ENCODE measurements around the gene TFEC. TPM values are rescaled to one million over a fixed set of nuclear protein-coding genes. Genes with fewer than 3 reads are reported as not detected.

TFEC gene
- total and polyA plus RNA-seq, 2 of the 4 experiments (the other 2 are of a cell fraction) = under 0.01 to 0.02 TPM

GRCh38 chr7:116018731-116019130, 11.8 kb downstream of the TFEC start:
- H2BK20ac ChIP-seq (ENCODE audit: low read depth, low read length) = no peak overlapping the region
- no TSS peak for BruUV-seq (replicated peaks)
- no peak overlapping the region for H3K23ac ChIP-seq (ENCODE audit: low read depth, low read length)
- no peak overlapping the region for H3K18ac ChIP-seq (ENCODE audit: low read depth, low read length)
- H4K20me1 ChIP-seq (ENCODE audit: insufficient read depth, low read length) = no peaks in the 10 kb centered on the region
- no peak overlapping the region for H3K4ac ChIP-seq (ENCODE audit: low read depth, low read length)
- no peak for TF ChIP-seq RAD21 (IDR thresholded peaks at IDR 0.05; ENCODE audit: low read length)
- no peak for TF ChIP-seq MAZ (IDR thresholded peaks at IDR 0.05; ENCODE audit: borderline replicate concordance, low read depth, low read length)
- TF ChIP-seq MAFK (IDR thresholded peaks at IDR 0.05; ENCODE audit: low read depth, low read length) = no peak
- no peak for TF ChIP-seq CEBPB (IDR thresholded peaks at IDR 0.05; ENCODE audit: low read depth, low read length)
- TF ChIP-seq SMC3 (IDR thresholded peaks at IDR 0.05; ENCODE audit: low read depth, low read length) = no peak
- no peak for TF ChIP-seq RFX5 (IDR thresholded peaks at IDR 0.05; ENCODE audit: low read depth, low read length)
- no peak for TF ChIP-seq BHLHE40 (IDR thresholded peaks at IDR 0.05; ENCODE audit: low read depth, low read length)
- TF ChIP-seq CTCF (conservative IDR thresholded peaks at IDR 0.05; ENCODE audit: low read depth, low read length) = no peak
- TF ChIP-seq USF2 (IDR thresholded peaks at IDR 0.05; ENCODE audit: low read depth, low read length) = no peak
- TF ChIP-seq MXI1 (IDR thresholded peaks at IDR 0.05; ENCODE audit: borderline replicate concordance, low read depth, low read length) = no peak
- TF ChIP-seq ELK1 (IDR thresholded peaks at IDR 0.05; ENCODE audit: borderline replicate concordance, low read depth, low read length) = no peak
- TF ChIP-seq RCOR1 (IDR thresholded peaks at IDR 0.05; ENCODE audit: insufficient replicate concordance, low read length) = no peak
- TF ChIP-seq CHD1 (IDR thresholded peaks at IDR 0.05; ENCODE audit: low read depth, low read length) = no peak
- TF ChIP-seq POLR2A (IDR thresholded peaks at IDR 0.05; ENCODE audit: low read depth, low read length) = no peak
- TF ChIP-seq NFE2L2 (IDR thresholded peaks at IDR 0.05; ENCODE audit: low read depth, low read length) = no peak
- H4K91ac ChIP-seq (ENCODE audit: insufficient read depth, low read depth, low read length) = no peak overlapping the region
- POLR2A ChIA-PET (ENCODE audit: unreplicated experiment) = no interaction called here
- no peak overlapping the region for H4K5ac ChIP-seq (ENCODE audit: low read depth, low read length)
- H2BK5ac ChIP-seq (ENCODE audit: low read depth, low read length, poor library complexity, severe bottlenecking) = no peak overlapping the region
- H3K56ac ChIP-seq (ENCODE audit: extremely low read depth, insufficient read depth, low read length) = no peak overlapping the region
- in situ Hi-C loops (cut with MboI; ENCODE audit: low sequenced_read_pairs) = no loop called here
- 0 out of 2 replicates have a peak, but pooled peaks cover 2% of the 10 kb centered on the region for H3K27me3 ChIP-seq (ENCODE audit: control insufficient read depth, insufficient read depth, low read length)
- no peak overlapping the region for H2BK120ac ChIP-seq (ENCODE audit: low read depth, low read length)
- no peak overlapping the region for H3K4me2 ChIP-seq (ENCODE audit: low read depth, low read length)
- no peak overlapping the region for H2AK9ac ChIP-seq (replicated peaks; ENCODE audit: low read depth, low read length, poor library complexity)
- no peaks in the 10 kb centered on the region for H3K9me3 ChIP-seq (ENCODE audit: control insufficient read depth, insufficient read depth, low read length)
- no peaks in the 10 kb centered on the region for H3K36me3 ChIP-seq (ENCODE audit: control insufficient read depth, insufficient read depth, low read length)
- H2AFZ ChIP-seq (replicated peaks; ENCODE audit: low read length, poor library complexity) = no peak overlapping the region
- no peak overlapping the region for H3K27ac ChIP-seq (ENCODE audit: insufficient read depth, low read length)
- no peaks in the 10 kb centered on the region for H3K4me1 ChIP-seq (ENCODE audit: control insufficient read depth, insufficient read depth, low read length)
- CTCF ChIA-PET = no interaction called here
- ATAC-seq (ENCODE audit: low read depth) (no peak), DNase-seq (no peak)
- no peak overlapping the region for H3K4me3 ChIP-seq (ENCODE audit: insufficient read depth, low read depth, low read length)
- no peak overlapping the region for H3K9ac ChIP-seq (ENCODE audit: low read depth, low read length)
- H3K9me1 ChIP-seq (ENCODE audit: insufficient read depth, low read length) = no peaks in the 10 kb centered on the region
- H2AK5ac ChIP-seq (ENCODE audit: low read depth, low read length) = no peak overlapping the region
- H3K14ac ChIP-seq (replicated peaks; ENCODE audit: low read depth, low read length) = no peak overlapping the region
- no peaks in the 10 kb centered on the region for H3K79me1 ChIP-seq (ENCODE audit: low read depth in 1 of 2, low read length in 2 of 2)
- H2BK15ac ChIP-seq (ENCODE audit: low read depth, low read length) = no peak overlapping the region
- H4K8ac ChIP-seq (ENCODE audit: low read depth in 2 of 2, low read length in 2 of 2) = no peak overlapping the region
- intact Hi-C loops (cut with micrococcal nuclease) = no loop called here
- dilution Hi-C loops (cut with HindIII; ENCODE audit: low sequenced_read_pairs, unreplicated experiment) = no loop called here
